GM15510 (cell line): ENCODE measurements around the gene NRP2.

Experiments
- POLR2A ChIP-seq: IDR thresholded peaks from 3 replicates; pipeline ENCODE4 v1.6.1; 2011; ENCODE audit warnings: borderline replicate concordance; ENCODE audit not compliant: insufficient read length; ENCODE audit errors: extremely low read depth

The NRP2 gene

DNA sequence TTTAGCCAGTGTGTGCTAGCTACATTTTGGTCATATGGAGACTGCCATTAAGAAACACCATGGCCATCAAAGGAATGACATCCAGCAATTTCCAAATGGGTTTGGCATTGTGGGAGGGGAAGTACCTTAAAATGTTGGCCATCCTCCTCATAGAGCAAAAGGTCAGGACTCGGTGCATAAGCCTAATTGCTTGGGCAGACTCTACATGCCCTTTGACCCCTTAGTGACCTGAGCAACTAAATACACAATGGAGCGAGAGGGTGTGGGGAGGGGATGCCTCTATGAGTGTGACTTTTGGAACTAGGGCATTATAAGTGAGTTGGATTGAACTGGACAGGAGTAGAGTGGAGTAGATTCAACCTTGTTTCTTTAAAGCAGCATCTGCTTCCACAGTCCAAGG is 44.9 kb downstream of the NRP2 start:
- no peak for TF ChIP-seq POLR2A

DNA sequence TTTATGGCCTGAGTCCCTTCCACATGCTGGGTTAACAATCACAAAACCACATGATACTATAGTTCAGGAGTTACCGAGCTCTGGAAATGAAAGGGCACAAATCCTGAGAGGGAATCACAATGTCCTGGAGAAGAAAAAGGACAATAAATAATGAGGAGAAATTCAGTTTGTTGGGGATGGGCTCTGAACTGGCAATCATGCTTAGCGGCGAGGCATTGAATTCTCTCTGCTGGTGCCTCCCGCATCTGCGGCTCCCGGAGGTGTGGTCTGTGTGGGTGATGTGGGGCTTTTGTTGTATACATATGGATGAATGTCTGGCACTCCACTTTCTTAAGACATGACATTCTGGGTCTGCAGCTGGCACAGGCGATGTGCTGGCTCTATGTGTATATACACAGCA is 46.1 kb downstream of the NRP2 start:
- no peak for TF ChIP-seq POLR2A

DNA sequence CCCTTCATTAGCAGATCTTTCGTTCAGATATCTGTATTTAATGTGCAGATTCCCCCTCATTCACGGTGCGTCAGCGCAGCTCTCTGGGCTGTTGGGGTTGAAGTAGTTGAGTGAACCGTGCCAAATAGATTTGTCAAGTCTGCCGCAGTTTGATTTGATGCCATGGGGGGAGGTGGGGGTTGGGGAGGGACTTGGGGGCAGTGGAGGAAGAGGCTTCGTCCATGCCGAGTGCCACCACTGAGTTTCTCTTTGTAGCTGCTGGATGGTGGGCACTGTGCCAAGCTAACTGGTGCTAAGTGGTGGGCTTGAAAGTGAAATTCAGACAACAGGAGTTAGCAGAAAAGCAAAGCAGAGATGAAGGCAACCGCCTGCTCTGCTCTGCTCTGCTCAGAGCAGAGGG is 47.9 kb downstream of the NRP2 start:
- TF ChIP-seq POLR2A: no peak

DNA sequence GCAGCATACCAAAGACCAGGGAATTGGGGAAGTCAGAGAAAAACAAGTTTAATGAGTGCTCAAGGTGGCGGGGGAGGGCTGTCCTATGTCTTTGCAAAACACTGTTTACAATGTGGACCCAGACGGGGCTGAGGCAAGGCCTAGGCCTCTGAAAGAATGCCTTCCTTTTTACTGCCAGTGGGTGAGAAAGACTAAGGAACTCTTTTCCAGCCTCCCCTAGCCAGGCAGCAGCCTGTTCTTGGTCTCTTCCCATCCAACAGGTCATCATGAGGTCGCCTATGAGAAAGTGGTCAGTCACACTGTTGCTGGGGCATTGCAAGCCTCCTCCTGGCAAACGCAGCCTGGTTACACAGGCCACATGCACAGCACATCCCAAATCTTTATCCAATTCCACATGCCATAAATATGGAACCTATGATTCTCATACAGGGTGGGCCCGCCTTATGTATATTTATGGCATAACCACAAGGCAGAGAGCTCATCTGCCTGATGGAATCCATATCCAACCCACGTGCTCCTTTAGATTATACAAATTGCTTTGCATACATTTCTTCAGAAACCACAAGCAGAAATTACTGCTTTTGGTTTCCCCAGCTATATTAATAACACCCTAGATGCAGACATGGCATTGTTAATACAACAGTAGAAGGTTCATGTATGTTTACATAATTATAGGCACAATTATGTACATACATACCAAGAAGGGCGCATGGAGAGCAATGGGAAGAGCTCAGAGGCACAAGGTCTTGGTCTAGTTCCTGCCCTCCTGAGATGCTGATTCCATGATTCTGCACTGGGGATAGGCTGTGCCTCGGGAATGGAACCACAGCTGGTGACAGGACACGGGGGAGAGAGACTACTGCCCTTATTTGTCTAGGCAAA is 48.6 kb downstream of the NRP2 start:
- TF ChIP-seq POLR2A: no peak

DNA sequence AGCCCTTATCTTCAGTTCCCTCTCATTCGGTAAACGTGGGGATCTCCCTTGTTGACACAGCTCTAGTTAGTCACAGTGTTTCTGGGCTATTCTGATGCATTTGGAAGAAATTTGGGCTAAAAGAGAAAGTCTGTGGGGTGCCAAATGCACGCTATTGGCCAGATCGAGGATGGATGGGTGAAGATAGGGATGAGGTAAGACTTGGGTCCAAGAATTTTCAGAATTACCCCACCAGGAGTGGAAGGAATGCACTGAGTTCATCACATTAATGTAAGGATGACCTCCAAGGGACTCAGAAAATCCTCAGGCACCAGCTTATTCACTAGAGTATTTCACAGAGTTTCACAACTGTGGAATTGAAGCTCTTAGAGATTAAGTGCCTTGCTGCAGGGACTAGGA is 49.3 kb downstream of the NRP2 start:
- no peak for TF ChIP-seq POLR2A

DNA sequence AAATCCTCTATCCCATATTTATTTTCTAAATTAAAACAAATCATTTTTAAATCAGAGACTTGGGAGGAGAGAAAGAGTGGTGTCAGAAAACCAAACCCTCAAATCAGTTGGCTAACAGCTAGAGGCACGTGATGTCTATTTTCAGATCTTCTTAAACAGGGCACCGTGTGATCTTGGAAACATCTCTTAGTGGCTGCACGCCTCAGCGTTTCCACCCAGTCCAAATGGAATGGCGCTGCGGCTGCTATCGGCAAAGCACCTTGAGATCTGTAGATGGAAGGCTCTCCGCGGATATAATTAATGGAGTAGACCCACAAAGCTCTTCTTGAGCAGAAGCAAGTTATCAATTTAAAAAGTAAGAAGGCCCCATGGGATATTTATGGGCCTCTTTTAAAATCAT is 50.0 kb downstream of the NRP2 start:
- no peak for TF ChIP-seq POLR2A

DNA sequence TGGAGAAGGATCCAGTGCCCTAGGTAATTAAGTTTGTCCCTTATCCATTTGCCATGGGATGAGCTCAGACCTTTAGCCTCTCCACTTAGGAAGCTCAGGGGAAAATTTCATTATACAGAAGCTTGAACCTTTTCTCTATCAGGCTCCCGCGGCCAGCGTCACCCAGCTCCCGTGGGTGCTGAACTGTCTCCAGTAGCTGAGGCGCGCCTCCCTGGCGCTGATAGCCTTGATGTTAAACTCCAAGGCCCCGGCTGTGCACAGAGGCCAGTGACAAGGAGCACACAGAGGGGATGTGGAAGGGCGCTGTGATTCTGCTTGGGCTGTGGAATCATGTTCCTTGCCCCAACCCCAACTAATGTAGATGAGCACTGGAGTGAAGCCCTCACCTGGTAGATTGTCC is 50.8 kb downstream of the NRP2 start:
- TF ChIP-seq POLR2A: no peak

DNA sequence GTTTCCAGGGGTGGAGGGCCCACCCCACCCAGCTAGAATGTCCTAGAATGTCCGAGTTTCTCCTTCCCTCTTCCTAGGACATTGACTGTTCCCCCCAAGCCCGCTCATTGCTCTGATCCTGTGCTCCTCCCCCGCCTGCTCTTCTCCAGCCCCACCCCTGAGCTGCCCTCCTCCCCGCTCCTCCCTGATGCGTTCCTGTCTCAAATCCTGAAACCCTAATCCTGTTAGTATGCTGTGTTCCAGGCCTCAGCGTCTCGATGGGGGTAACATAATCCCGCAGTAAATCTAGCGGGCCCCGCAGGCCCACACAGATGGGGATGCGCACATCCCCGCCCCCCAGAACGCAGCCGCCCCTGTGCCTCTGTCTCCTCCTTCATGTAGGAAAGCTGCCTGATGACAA is 51.3 kb downstream of the NRP2 start:
- no peak for TF ChIP-seq POLR2A

DNA sequence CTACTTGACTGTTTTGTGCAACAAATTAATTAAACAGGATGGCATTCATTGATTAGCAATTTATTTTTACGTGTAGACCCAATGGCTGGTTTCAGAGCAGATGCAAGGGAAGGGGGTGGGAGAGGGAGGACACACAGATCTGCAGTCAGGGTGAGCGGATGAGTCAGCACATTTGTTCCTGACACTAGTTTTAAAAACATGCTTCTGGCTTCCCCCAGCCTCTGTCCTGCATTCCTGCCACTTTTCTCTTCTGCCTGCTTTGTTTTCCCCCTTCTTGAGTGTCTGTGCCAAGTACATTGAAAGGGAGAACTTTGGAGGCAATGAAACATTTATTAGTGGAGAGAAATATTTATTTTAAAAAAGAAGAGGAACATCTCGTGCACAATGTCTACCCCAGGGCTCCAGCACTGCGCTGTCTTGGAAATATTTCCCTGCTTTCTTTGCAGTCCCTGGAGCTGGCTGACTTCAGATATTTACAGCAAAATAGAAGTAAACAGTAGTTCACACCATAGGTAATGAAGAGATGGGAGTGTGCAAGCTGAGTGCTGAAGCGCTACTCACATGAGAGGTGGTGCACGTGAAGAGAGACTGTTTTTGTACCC is 52.2 kb downstream of the NRP2 start:
- no peak for TF ChIP-seq POLR2A

DNA sequence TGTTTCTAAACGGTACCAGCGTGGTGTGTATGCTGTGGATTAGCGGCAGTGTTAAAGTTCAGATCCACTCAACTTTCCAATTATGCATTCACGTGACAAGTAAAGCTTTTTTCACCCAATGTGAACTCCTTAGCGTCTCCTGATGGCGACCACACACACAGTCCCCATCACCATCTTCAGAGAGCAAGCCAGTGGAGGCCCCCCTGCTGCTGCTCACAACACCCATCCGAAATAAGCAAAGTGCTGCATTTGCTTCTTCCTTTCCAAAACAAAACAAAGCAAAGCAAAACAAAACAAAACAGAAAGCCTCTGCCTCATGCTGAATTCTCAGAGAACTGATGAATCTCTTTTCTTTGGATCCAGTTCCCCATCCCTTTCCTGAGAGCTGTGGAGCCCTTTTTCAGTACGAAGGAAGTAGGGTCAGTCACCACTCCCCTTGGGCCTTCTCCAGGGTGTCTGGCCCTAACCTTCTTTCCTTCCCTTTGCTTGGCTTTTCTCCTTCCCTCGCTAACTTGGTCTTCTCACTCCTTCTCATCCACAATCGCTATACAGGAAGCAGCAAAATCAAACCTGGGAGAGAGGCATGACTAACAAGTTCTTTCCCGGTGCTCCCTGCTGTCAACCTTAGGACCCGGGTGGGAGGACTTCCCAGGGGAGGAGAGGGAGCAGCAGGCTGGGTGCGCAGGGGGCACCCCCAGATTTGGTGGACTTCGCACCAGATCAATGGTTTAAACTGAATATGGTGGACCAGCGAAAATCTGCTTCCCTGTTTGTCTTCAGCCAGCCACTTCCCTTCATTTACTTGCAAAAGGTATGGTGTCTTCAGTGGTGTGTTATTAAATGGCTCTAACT is 56.0 kb downstream of the NRP2 start:
- no peak for TF ChIP-seq POLR2A

DNA sequence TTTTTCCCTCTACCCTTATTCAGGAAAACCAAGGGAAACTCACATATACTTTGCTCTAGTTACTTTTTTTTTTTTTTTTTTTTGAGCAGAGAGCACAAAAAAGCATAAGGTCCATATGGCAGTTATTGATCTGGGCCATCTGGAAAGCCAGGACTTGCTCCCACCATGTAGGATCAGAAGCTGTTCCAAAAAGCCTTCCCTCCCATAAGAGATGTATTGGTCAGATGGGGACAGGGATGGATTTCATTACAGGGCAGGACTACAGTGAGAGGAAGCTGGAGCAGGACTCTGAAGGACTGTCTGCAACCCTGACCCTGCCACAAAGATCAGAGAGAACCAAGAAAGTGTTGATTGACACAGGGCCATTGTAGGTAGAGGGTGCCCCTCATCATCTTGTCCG is 57.3 kb downstream of the NRP2 start:
- TF ChIP-seq POLR2A: no peak

DNA sequence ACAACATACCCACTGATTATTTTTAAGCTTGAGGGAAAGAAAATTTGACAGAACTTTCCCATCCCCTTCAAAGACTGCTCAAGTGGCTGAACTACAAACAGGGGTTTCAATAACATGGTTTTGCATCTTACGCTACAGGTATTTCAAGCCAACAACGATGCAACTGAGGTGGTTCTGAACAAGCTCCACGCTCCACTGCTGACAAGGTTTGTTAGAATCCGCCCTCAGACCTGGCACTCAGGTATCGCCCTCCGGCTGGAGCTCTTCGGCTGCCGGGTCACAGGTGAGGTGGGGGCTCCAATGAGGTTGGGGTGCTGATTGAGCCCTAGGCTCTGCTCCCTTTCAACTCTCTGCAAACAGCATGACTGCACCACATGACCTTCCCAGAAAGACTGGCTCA is 58.1 kb downstream of the NRP2 start:
- no peak for TF ChIP-seq POLR2A

DNA sequence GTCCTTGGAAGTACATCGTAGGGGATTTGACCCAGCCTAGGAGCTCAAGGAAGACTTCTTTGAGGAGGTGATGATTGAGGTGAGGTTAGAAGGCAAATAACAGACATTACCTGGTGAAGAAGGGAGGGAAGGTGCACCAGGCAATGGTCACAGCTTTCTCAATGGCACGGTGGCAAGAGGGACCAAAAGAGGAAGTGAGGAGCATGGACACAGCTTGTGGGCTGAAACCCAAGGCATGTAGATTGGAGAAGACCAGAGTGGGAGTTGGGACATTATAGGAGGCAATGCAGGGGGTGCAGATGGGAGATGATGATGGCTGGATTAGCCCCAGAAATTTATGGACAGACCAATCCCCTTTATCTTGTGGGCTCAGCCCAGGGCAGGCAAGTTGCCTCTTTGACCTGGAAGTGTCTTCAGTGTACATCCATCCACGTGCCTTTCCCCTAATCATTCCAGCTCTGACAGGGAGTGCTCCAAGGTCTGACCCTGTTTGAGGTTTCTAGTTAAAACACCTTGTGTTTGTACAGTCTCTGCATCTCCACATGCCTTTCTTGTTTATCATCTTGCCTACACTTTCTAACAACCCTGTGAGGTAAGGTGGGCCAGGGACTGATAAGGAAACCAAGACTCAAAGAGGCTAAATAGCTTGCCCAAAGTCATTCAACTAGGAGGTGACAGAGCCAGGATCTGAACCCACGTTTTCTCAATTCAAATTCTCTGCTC is 59.1 kb downstream of the NRP2 start:
- no peak for TF ChIP-seq POLR2A

DNA sequence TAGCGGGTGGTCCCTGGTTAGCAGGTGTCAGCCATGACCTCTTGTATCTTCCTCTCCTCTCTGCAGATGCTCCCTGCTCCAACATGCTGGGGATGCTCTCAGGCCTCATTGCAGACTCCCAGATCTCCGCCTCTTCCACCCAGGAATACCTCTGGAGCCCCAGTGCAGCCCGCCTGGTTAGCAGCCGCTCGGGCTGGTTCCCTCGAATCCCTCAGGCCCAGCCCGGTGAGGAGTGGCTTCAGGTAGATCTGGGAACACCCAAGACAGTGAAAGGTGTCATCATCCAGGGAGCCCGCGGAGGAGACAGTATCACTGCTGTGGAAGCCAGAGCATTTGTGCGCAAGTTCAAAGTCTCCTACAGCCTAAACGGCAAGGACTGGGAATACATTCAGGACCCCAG is 60.8 kb downstream of the NRP2 start:
- TF ChIP-seq POLR2A: no peak

DNA sequence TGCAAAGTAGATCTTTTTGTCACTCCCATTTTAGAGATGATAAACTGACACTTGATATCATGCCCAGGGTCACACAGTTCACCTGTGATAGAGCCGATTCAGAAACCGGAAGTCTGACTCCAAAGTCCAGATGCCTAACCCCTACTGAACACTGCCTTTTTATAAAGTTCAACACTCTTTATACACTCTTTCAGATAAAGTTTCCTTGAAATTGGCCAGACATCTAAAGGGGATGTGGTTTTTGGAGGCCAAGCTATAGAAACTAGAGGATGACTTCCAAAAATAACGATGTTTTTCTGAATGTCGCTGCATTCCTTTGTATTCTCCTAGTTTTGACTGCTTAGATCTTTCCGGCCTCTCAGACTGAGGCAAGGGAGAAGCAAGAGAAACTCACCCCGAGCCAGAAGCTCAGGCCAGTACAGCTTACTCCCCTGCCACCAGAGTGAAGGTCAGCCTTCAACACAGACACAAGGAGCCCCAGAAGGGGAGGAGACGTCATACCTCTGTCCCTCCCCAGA is 61.8 kb downstream of the NRP2 start:
- TF ChIP-seq POLR2A: no peak

DNA sequence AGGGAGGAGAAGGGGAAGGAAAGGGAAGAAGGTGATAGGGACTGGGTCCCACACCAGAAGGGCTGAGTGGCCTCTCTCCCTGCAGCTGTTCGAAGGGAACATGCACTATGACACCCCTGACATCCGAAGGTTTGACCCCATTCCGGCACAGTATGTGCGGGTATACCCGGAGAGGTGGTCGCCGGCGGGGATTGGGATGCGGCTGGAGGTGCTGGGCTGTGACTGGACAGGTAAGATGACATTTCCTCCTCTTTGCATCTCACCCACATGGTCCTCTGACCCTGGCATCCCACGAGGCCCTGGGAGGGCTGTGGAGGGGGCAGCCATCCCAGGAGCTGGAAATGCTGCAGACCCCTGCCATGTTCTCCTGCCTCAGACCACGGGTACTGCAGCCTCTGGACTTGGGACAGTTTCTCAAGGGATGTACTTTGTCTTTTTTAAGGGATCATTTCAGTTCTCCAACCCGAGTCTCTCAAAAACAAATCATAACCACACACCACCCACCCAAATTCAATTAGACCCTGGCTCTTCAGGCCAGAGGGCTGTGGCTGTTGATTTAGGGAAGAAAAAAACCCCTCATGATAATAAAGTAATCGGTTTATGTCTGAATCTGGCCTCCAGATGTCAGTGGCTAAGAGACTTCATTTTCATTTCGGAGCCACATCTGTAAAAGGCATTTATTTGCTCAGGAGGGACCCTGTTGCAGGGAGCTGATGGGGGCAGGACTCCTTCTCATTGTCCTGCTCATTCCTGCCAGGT is 63.5 kb downstream of the NRP2 start:
- TF ChIP-seq POLR2A: no peak
